ENCODE results near the gene KDR. TPM values are rescaled to one million over a fixed set of nuclear protein-coding genes. Genes with fewer than 3 reads are reported as not detected.

The KDR gene
- polyA plus RNA-seq, 1 experiment, result not detected

DNA sequence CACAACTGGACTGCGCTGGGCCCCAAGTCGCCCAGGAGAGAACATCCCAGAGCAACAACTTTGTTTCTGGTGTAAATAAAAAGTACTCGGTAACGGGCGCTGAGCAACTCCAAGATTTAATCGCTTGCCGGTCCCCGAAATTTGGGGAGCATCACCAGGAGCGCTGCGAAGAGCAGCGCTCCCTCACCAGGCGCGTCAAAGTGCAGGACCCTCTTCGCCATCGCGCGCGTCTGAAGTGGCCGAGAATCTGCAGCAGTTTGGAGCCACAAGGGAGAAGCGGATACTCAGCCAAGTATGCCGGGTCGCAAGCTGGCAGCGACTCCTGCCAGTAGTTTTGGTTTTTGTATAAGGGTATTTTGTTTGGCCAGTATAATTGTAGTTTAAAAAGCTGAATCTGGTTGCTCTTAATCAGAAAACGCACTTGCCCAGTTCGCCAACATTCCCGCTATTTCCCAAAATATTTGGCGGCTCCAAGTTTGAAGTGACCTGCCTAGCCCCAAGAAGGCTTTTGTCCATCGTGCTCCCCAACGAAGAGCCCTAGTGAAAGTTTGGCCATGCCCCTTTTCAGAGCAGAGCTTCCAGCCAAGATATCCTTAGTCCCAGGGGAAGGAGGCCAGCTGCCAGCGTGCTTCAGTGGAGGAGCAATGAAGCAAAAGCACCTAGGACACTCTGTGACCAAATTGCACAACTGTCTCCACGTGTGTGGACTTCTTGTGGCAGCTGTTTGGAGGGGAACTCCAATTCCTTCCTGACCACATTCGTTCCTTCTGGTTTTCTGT, 557 bp upstream of the KDR start:
- POLR2A ChIA-PET, result no interaction called here
- H3K27me3 ChIP-seq (ENCODE audit: control insufficient read depth, insufficient read depth, low read length), result peaks cover 31% of the 10 kb centered on the region
- H3K9me3 ChIP-seq (ENCODE audit: control insufficient read depth, insufficient read depth, low read length), result no peaks in the 10 kb centered on the region; the same call in 1 of the 2 replicates
- no peak overlapping the region for H3K27ac ChIP-seq (ENCODE audit: low read depth, low read length)
- peak overlapping the region; percentile 50 for H3K4me3 ChIP-seq (ENCODE audit: low read depth, low read length)
- TF ChIP-seq CTCF (IDR thresholded peaks at IDR 0.05; ENCODE audit: low read depth, low read length), result no peak
- CTCF ChIA-PET, result interaction anchor here (0.6 kb wide), 1 partner anchor 182 kb away, joined by 8 read pairs; no protein-coding TSS in a partner anchor
- no peak for DNase-seq (ENCODE audit: low read depth, low spot score)

GRCh38 chr4:55124322-55125076, 896 bp downstream of the KDR start:
- no peak for TF ChIP-seq CTCF (IDR thresholded peaks at IDR 0.05; ENCODE audit: low read depth, low read length)
- H3K27ac ChIP-seq (ENCODE audit: low read depth, low read length), result no peak overlapping the region
- CTCF ChIA-PET, result no interaction called here
- DNase-seq (ENCODE audit: low read depth, low spot score), result no peak
- H3K9me3 ChIP-seq (ENCODE audit: control insufficient read depth, insufficient read depth, low read length), result no peaks in the 10 kb centered on the region; the same call in 1 of the 2 replicates
- peaks cover 31% of the 10 kb centered on the region for H3K27me3 ChIP-seq (ENCODE audit: control insufficient read depth, insufficient read depth, low read length)
- no peak overlapping the region for H3K4me3 ChIP-seq (ENCODE audit: low read depth, low read length)
- POLR2A ChIA-PET, result no interaction called here

GRCh38 chr4:55123791-55124190, 1.6 kb downstream of the KDR start:
- TF ChIP-seq CTCF (IDR thresholded peaks at IDR 0.05; ENCODE audit: low read depth, low read length), result no peak
- no peak for DNase-seq (ENCODE audit: low read depth, low spot score)
- Histone ChIP-seq H3K4me3 (ENCODE audit: low read depth, low read length) (no peak overlapping the region), H3K27ac (ENCODE audit: low read depth, low read length) (no peak overlapping the region), H3K27me3 (ENCODE audit: control insufficient read depth, insufficient read depth, low read length) (peaks cover 34% of the 10 kb centered on the region), H3K9me3 (ENCODE audit: control insufficient read depth, insufficient read depth, low read length) (no peaks in the 10 kb centered on the region; the same call in 1 of the 2 replicates)
- CTCF ChIA-PET, result no interaction called here
- POLR2A ChIA-PET, result no interaction called here

- no peak overlapping the region for H3K27ac ChIP-seq (ENCODE audit: low read depth, low read length)
- POLR2A ChIA-PET, result no interaction called here
- TF ChIP-seq CTCF (IDR thresholded peaks at IDR 0.05; ENCODE audit: low read depth, low read length), result no peak
- peaks cover 30% of the 10 kb centered on the region for H3K27me3 ChIP-seq (ENCODE audit: control insufficient read depth, insufficient read depth, low read length)
- no peak for DNase-seq (ENCODE audit: low read depth, low spot score)
- H3K9me3 ChIP-seq (ENCODE audit: control insufficient read depth, insufficient read depth, low read length), result no peaks in the 10 kb centered on the region; the same call in 1 of the 2 replicates
- no peak overlapping the region for H3K4me3 ChIP-seq (ENCODE audit: low read depth, low read length)
- CTCF ChIA-PET, result no interaction called here
Observed at GRCh38 chr4:55122235-55122634, 3.2 kb downstream of the KDR start.

- CTCF ChIA-PET, result no interaction called here
- Histone ChIP-seq H3K9me3 (ENCODE audit: control insufficient read depth, insufficient read depth, low read length) (no peaks in the 10 kb centered on the region; the same call in 1 of the 2 replicates), H3K27ac (ENCODE audit: low read depth, low read length) (no peak overlapping the region), H3K4me3 (ENCODE audit: low read depth, low read length) (no peak overlapping the region), H3K27me3 (ENCODE audit: control insufficient read depth, insufficient read depth, low read length) (peaks cover 26% of the 10 kb centered on the region)
- no peak for DNase-seq (ENCODE audit: low read depth, low spot score)
- POLR2A ChIA-PET, result no interaction called here
- no peak for TF ChIP-seq CTCF (IDR thresholded peaks at IDR 0.05; ENCODE audit: low read depth, low read length)
Observed at GRCh38 chr4:55121246-55121645, 4.1 kb downstream of the KDR start.
